ENCODE measurements around the gene FHIP1A. TPM values are rescaled to one million over a fixed set of nuclear protein-coding genes. Genes with fewer than 3 reads are reported as not detected.

The FHIP1A gene
- total RNA-seq, 1 experiment from 2014 or later: 14.8 TPM

GRCh38 chr4:151422854-151423253 is 13.9 kb downstream of the FHIP1A start:
- TF ChIP-seq CTCF (IDR thresholded peaks at IDR 0.05; ENCODE audit: unreplicated experiment): no peak
- Mint-ChIP-seq H3K27me3 (ENCODE audit: insufficient read depth, unreplicated experiment) (no peaks in the 10 kb centered on the region), H3K36me3 (ENCODE audit: insufficient read depth, unreplicated experiment) (peaks cover 6% of the 10 kb centered on the region), H3K4me1 (ENCODE audit: insufficient read depth, unreplicated experiment) (peaks cover 39% of the 10 kb centered on the region), H3K27ac (ENCODE audit: low read depth, unreplicated experiment) (no peak overlapping the region), H3K4me3 (ENCODE audit: unreplicated experiment) (no peak overlapping the region), H3K9me3 (ENCODE audit: unreplicated experiment) (peaks cover 7% of the 10 kb centered on the region)
- no TSS peak for BruUV-seq (replicated peaks)
- POLR2A ChIA-PET: interaction anchor here (1.0 to 3.4 kb wide), 6 partner anchors 8 to 118 kb away, joined by 3 to 16 read pairs (median 3); no protein-coding TSS in a partner anchor
- no peak for DNase-seq (ENCODE audit: unreplicated experiment)
- CTCF ChIA-PET: interaction anchor here (0.6 to 0.9 kb wide), 2 partner anchors 54 to 190 kb away, joined by 3 to 4 read pairs; no protein-coding TSS in a partner anchor
- intact Hi-C loops (cut with micrococcal nuclease): no loop called here

- H3K27ac Mint-ChIP-seq (ENCODE audit: low read depth, unreplicated experiment): peak overlapping the region; percentile 59
- BruUV-seq (replicated peaks): no TSS peak
- DNase-seq (ENCODE audit: unreplicated experiment): peak; percentile 39
- intact Hi-C loops (cut with micrococcal nuclease): no loop called here
- H3K9me3 Mint-ChIP-seq (ENCODE audit: unreplicated experiment): peaks cover 7% of the 10 kb centered on the region
- H3K4me3 Mint-ChIP-seq (ENCODE audit: unreplicated experiment): no peak overlapping the region
- POLR2A ChIA-PET: interaction anchor here (0.6 to 4.3 kb wide), 9 partner anchors 8 to 115 kb away, joined by 3 to 30 read pairs (median 4); partner anchors contain the start of genes FHIP1A and SH3D19
- H3K36me3 Mint-ChIP-seq (ENCODE audit: insufficient read depth, unreplicated experiment): peaks cover 6% of the 10 kb centered on the region
- CTCF ChIA-PET: interaction anchor here (0.9 to 1.3 kb wide), 2 partner anchors 14 to 177 kb away, joined by 3 to 5 read pairs; no protein-coding TSS in a partner anchor
- peaks cover 40% of the 10 kb centered on the region for H3K4me1 Mint-ChIP-seq (ENCODE audit: insufficient read depth, unreplicated experiment)
- TF ChIP-seq CTCF (IDR thresholded peaks at IDR 0.05; ENCODE audit: unreplicated experiment): no peak
- no peaks in the 10 kb centered on the region for H3K27me3 Mint-ChIP-seq (ENCODE audit: insufficient read depth, unreplicated experiment)
These were observed 17.5 kb downstream of the FHIP1A start for GRCh38 chr4:151426513-151426912.

- intact Hi-C loops (cut with micrococcal nuclease): no loop called here
- Mint-ChIP-seq H3K4me1 (ENCODE audit: insufficient read depth, unreplicated experiment) (peaks cover 43% of the 10 kb centered on the region), H3K9me3 (ENCODE audit: unreplicated experiment) (peaks cover 7% of the 10 kb centered on the region), H3K4me3 (ENCODE audit: unreplicated experiment) (no peak overlapping the region), H3K36me3 (ENCODE audit: insufficient read depth, unreplicated experiment) (no peaks in the 10 kb centered on the region), H3K27me3 (ENCODE audit: insufficient read depth, unreplicated experiment) (no peaks in the 10 kb centered on the region), H3K27ac (ENCODE audit: low read depth, unreplicated experiment) (peak overlapping the region; percentile 59)
- no peak for DNase-seq (ENCODE audit: unreplicated experiment)
- CTCF ChIA-PET: interaction anchor here (0.9 to 1.3 kb wide), 2 partner anchors 15 to 177 kb away, joined by 3 to 5 read pairs; no protein-coding TSS in a partner anchor
- no peak for TF ChIP-seq CTCF (IDR thresholded peaks at IDR 0.05; ENCODE audit: unreplicated experiment)
- BruUV-seq (replicated peaks): no TSS peak
- POLR2A ChIA-PET: interaction anchor here (0.6 to 4.3 kb wide), 11 partner anchors 9 to 114 kb away, joined by 3 to 30 read pairs (median 3); partner anchors contain the start of genes FHIP1A and SH3D19
These were observed 18.3 kb downstream of the FHIP1A start for GRCh38 chr4:151427266-151427665.

GRCh38 chr4:151428346-151428745 is 19.4 kb downstream of the FHIP1A start:
- peaks cover 53% of the 10 kb centered on the region for H3K4me1 Mint-ChIP-seq (ENCODE audit: insufficient read depth, unreplicated experiment)
- intact Hi-C loops (cut with micrococcal nuclease): no loop called here
- H3K27ac Mint-ChIP-seq (ENCODE audit: low read depth, unreplicated experiment): peak overlapping the region; percentile 23
- H3K36me3 Mint-ChIP-seq (ENCODE audit: insufficient read depth, unreplicated experiment): peaks cover 5% of the 10 kb centered on the region
- ChIA-PET POLR2A (interaction anchor here (1.0 to 1.4 kb wide), 2 partner anchors 9 to 19 kb away, joined by 5 to 10 read pairs; partner anchors contain the start of gene FHIP1A), CTCF (interaction anchor here (0.9 kb wide), 1 partner anchor 15 kb away, joined by 3 read pairs; no protein-coding TSS in a partner anchor)
- H3K27me3 Mint-ChIP-seq (ENCODE audit: insufficient read depth, unreplicated experiment): no peaks in the 10 kb centered on the region
- no peak for TF ChIP-seq CTCF (IDR thresholded peaks at IDR 0.05; ENCODE audit: unreplicated experiment)
- peaks cover 7% of the 10 kb centered on the region for H3K9me3 Mint-ChIP-seq (ENCODE audit: unreplicated experiment)
- BruUV-seq (replicated peaks): no TSS peak
- no peak for DNase-seq (ENCODE audit: unreplicated experiment)
- H3K4me3 Mint-ChIP-seq (ENCODE audit: unreplicated experiment): peak overlapping the region; percentile 0
